IMR-90 (cell line): ENCODE data around the gene STX16. TPM values are rescaled to one million over a fixed set of nuclear protein-coding genes. Genes with fewer than 3 reads are reported as not detected.

Experiments used
- ATAC-seq: fragments of 200-7000 bp; cut with Tn5 transposase; 2 replicates; pipeline ENCODE4 v1.9.1; 2020; ENCODE audit warnings: low read depth, mild to moderate bottlenecking, moderate library complexity
- BruUV-seq: library from RNA; stranded (reverse); fragments of 400-500 nt; replicated peaks from 2 replicates; lab custom pipeline; 2021; lab: Mats Ljungman, UMichigan
- CTCF ChIA-PET: fragments of 300-600 bp; formaldehyde crosslinking; extraction: SDS; loops from one replicate; lab custom pipeline; 2021; ENCODE audit warnings: antibody characterized with exemption; lab: Yijun Ruan, JAX
- POLR2A ChIA-PET: fragments of 300-600 bp; sonication (Branson Sonifier 250); formaldehyde crosslinking; loops from one replicate; lab custom pipeline; 2022; ENCODE audit warnings: antibody characterized with exemption; ENCODE audit not compliant: unreplicated experiment; lab: Charles Lee
- DNase-seq: peaks from one replicate; pipeline ENCODE4 v3.0.0; 2013
- H2AFZ ChIP-seq: replicated peaks from 2 replicates; pipeline ENCODE3; 2013; ENCODE audit warnings: low read length, mild to moderate bottlenecking; ENCODE audit not compliant: poor library complexity
- H2AK5ac ChIP-seq: 2 replicates; pipeline ENCODE4 v1.6.1; 2013; ENCODE audit warnings: low read depth, low read length, inconsistent platforms
- H2AK9ac ChIP-seq: replicated peaks from 2 replicates; pipeline ENCODE3; 2013; ENCODE audit warnings: mild to moderate bottlenecking, low read depth, low read length, moderate library complexity; ENCODE audit not compliant: poor library complexity
- H2BK120ac ChIP-seq: 2 replicates; pipeline ENCODE4 v1.6.1; 2013; ENCODE audit warnings: low read depth, low read length, inconsistent platforms
- H2BK15ac ChIP-seq: 3 replicates; pipeline ENCODE4 v1.6.1; 2013; ENCODE audit warnings: low read depth, low read length, inconsistent platforms
- H2BK20ac ChIP-seq: 2 replicates; pipeline ENCODE4 v1.6.1; 2013; ENCODE audit warnings: low read depth, mild to moderate bottlenecking, inconsistent platforms, low read length, moderate library complexity
- H2BK5ac ChIP-seq: 2 replicates; pipeline ENCODE4 v1.6.1; 2013; ENCODE audit warnings: mild to moderate bottlenecking, low read depth, low read length, inconsistent platforms; ENCODE audit not compliant: poor library complexity, severe bottlenecking
- H3K14ac ChIP-seq: replicated peaks from 2 replicates; pipeline ENCODE4 v1.6.1; 2013; ENCODE audit warnings: low read depth, low read length, inconsistent platforms
- H3K18ac ChIP-seq: 2 replicates; pipeline ENCODE4 v1.6.1; 2013; ENCODE audit warnings: low read depth, low read length, control low read depth
- H3K23ac ChIP-seq: 2 replicates; pipeline ENCODE4 v1.6.1; 2013; ENCODE audit warnings: low read depth, low read length, inconsistent platforms
- H3K27ac ChIP-seq: 2 replicates; pipeline ENCODE4 v1.5.1; 2013; ENCODE audit warnings: mild to moderate bottlenecking, control low read depth, low read length; ENCODE audit not compliant: insufficient read depth
- H3K27me3 ChIP-seq: 2 replicates; pipeline ENCODE4 v1.6.1; 2013; ENCODE audit warnings: low read length; ENCODE audit not compliant: control insufficient read depth, insufficient read depth
- H3K36me3 ChIP-seq: 2 replicates; pipeline ENCODE4 v1.6.1; 2013; ENCODE audit warnings: low read length, mixed read lengths; ENCODE audit not compliant: control insufficient read depth, insufficient read depth
- H3K4ac ChIP-seq: 2 replicates; pipeline ENCODE4 v1.6.1; 2013; ENCODE audit warnings: low read depth, low read length, inconsistent platforms
- H3K4me1 ChIP-seq: 2 replicates; pipeline ENCODE4 v1.6.1; 2013; ENCODE audit warnings: low read length, mixed read lengths; ENCODE audit not compliant: control insufficient read depth, insufficient read depth
- H3K4me2 ChIP-seq: 2 replicates; pipeline ENCODE4 v1.6.1; 2013; ENCODE audit warnings: low read depth, mild to moderate bottlenecking, control low read depth, low read length, moderate library complexity
- H3K4me3 ChIP-seq: 2 replicates; pipeline ENCODE4 v1.5.1; 2013; ENCODE audit warnings: low read depth, mild to moderate bottlenecking, control low read depth, low read length, moderate library complexity; ENCODE audit not compliant: insufficient read depth
- H3K56ac ChIP-seq: 2 replicates; pipeline ENCODE4 v1.6.1; 2013; ENCODE audit warnings: low read length, inconsistent platforms; ENCODE audit not compliant: insufficient read depth; ENCODE audit errors: extremely low read depth
- H3K79me1 ChIP-seq, 2 experiments: 2 replicates each; pipeline ENCODE4 v1.6.1; 2013; ENCODE audit warnings: low read length in 2 of 2, inconsistent platforms in 1 of 2, low read depth in 1 of 2
- H3K9ac ChIP-seq: 2 replicates; pipeline ENCODE4 v1.6.1; 2013; ENCODE audit warnings: low read depth, low read length, control low read depth
- H3K9me1 ChIP-seq: 2 replicates; pipeline ENCODE4 v1.6.1; 2013; ENCODE audit warnings: low read length, inconsistent platforms; ENCODE audit not compliant: insufficient read depth
- H3K9me3 ChIP-seq: 2 replicates; pipeline ENCODE4 v1.6.1; 2013; ENCODE audit warnings: low read length; ENCODE audit not compliant: control insufficient read depth, insufficient read depth
- H4K20me1 ChIP-seq: 2 replicates; pipeline ENCODE4 v1.6.1; 2013; ENCODE audit warnings: low read length, inconsistent platforms; ENCODE audit not compliant: insufficient read depth
- H4K5ac ChIP-seq: 2 replicates; pipeline ENCODE4 v1.6.1; 2013; ENCODE audit warnings: mild to moderate bottlenecking, low read depth, low read length, control low read depth
- H4K8ac ChIP-seq, 2 experiments: 2 replicates each; pipeline ENCODE4 v1.6.1; 2013; ENCODE audit warnings: low read depth in 2 of 2, low read length in 2 of 2, control low read depth in 1 of 2, inconsistent platforms in 1 of 2
- H4K91ac ChIP-seq: 2 replicates; pipeline ENCODE4 v1.6.1; 2013; ENCODE audit warnings: low read depth, low read length, inconsistent platforms; ENCODE audit not compliant: insufficient read depth
- BHLHE40 ChIP-seq: fragments of 150-350 bp; IDR thresholded peaks from 2 replicates; pipeline ENCODE4 v1.6.1; 2016; ENCODE audit warnings: mild to moderate bottlenecking, low read depth, low read length
- POLR2A ChIP-seq: IDR thresholded peaks from 2 replicates; pipeline ENCODE4 v1.6.1; 2012; ENCODE audit warnings: mild to moderate bottlenecking, low read depth, low read length
- WGBS, 2 experiments: methylation state at CpG; one replicate each; pipeline versions ENCODE4 v1.1.5 to v1.1.7; 2013; ENCODE audit warnings: missing lambda C conversion rate in 2 of 2; ENCODE audit not compliant: insufficient read length in 1 of 2; ENCODE audit errors: extremely low coverage in 2 of 2; 5-methylcytosine and 5-hydroxymethylcytosine counted together
- dilution Hi-C: fragments of 300-500 bp; cut with HindIII; formaldehyde crosslinking; loops from one replicate; pipeline ENCODE4 v1.14.3; 2018; ENCODE audit warnings: low sequenced_read_pairs; ENCODE audit not compliant: unreplicated experiment
- in situ Hi-C: fragments of 300-500 bp; cut with MboI; formaldehyde crosslinking; loops from 3 replicates; pipeline ENCODE4 v1.14.3; 2019; ENCODE audit warnings: low sequenced_read_pairs, inconsistent platforms, mixed read lengths
- intact Hi-C: fragments of 100-400 bp; cut with micrococcal nuclease; formaldehyde crosslinking; loops from 2 replicates; pipeline ENCODE4 v1.10.0; 2022
- polyA plus RNA-seq, 3 experiments: library from polyadenylated mRNA; depleted of rRNA; stranded (reverse); fragments of >200 nt; gene quantifications; 2 replicates each; pipeline ENCODE4 v1.2.3, GENCODE V29; 2012; ENCODE audit warnings: low replicate concordance in 1 of 3
- total RNA-seq: library from RNA; depleted of rRNA; stranded (reverse); fragments of >200 nt; gene quantifications from 2 replicates; pipeline ENCODE4 v1.2.3, GENCODE V29; 2012

STX16 gene
- total and polyA plus RNA-seq, 2 of the 4 experiments (the other 2 are of a cell fraction): 26.9 to 58.2 TPM

- no peaks in the 10 kb centered on the region for H3K9me1 ChIP-seq
- no peak overlapping the region for H2AK9ac ChIP-seq
- WGBS, 2 experiments: 76% methylated on average over 2 of the region's 23 CpGs; no CpG with 5 or more reads in 1 of the 2 experiments
- H3K79me1 ChIP-seq: no peaks in the 10 kb centered on the region
- H2BK120ac ChIP-seq: no peak overlapping the region
- no peak overlapping the region for H3K4ac ChIP-seq
- dilution Hi-C loops: no loop called here
- no TSS peak for BruUV-seq
- H3K27ac ChIP-seq: no peak overlapping the region
- H2AFZ ChIP-seq: no peak overlapping the region
- no peak overlapping the region for H3K9ac ChIP-seq
- H2AK5ac ChIP-seq: no peak overlapping the region
- H4K8ac ChIP-seq: no peak overlapping the region
- no peaks in the 10 kb centered on the region for H4K20me1 ChIP-seq
- no peak overlapping the region for H2BK5ac ChIP-seq
- POLR2A ChIA-PET: no interaction called here
- no peak overlapping the region for H3K4me2 ChIP-seq
- no peak overlapping the region for H3K18ac ChIP-seq
- in situ Hi-C loops: no loop called here
- ATAC-seq: no peak; the same call in 1 of the 2 replicates
- CTCF ChIA-PET: no interaction called here
- no peak overlapping the region for H4K5ac ChIP-seq
- no peak for TF ChIP-seq BHLHE40
- TF ChIP-seq POLR2A: no peak
- no peaks in the 10 kb centered on the region for H3K9me3 ChIP-seq
- intact Hi-C loops: no loop called here
- no peak overlapping the region for H3K4me3 ChIP-seq
- no peak for DNase-seq
- no peak overlapping the region for H2BK15ac ChIP-seq
- H4K91ac ChIP-seq: no peak overlapping the region
- H3K14ac ChIP-seq: no peak overlapping the region
- H3K27me3 ChIP-seq: no peaks in the 10 kb centered on the region
- H3K36me3 ChIP-seq: peaks cover 14% of the 10 kb centered on the region
- no peak overlapping the region for H2BK20ac ChIP-seq
- no peak overlapping the region for H3K23ac ChIP-seq
- no peak overlapping the region for H3K56ac ChIP-seq
- H3K4me1 ChIP-seq: no peaks in the 10 kb centered on the region
Observed at GRCh38 chr20:58706975-58707681, 56.0 kb downstream of the STX16 start.
